IMR-90 (cell line): ENCODE measurements around the gene TMC7.

Experiments used
- CTCF ChIP-seq: conservative IDR thresholded peaks from 2 replicates; pipeline ENCODE4 v1.5.1; 2012; ENCODE audit warnings: mild to moderate bottlenecking, low read depth, low read length, improper control_type of control experiment
- POLR2A ChIP-seq: IDR thresholded peaks from 2 replicates; pipeline ENCODE4 v1.6.1; 2012; ENCODE audit warnings: mild to moderate bottlenecking, low read depth, low read length
- RAD21 ChIP-seq: IDR thresholded peaks from 2 replicates; pipeline ENCODE4 v1.6.1; 2012; ENCODE audit warnings: low read length, improper control_type of control experiment
- RCOR1 ChIP-seq: IDR thresholded peaks from 2 replicates; pipeline ENCODE4 v1.6.1; 2012; ENCODE audit warnings: mild to moderate bottlenecking, low read length, improper control_type of control experiment; ENCODE audit not compliant: insufficient replicate concordance

GRCh38 chr16:19046062-19046461, 62.3 kb downstream of the TMC7 start:
- TF ChIP-seq RAD21 (no peak), POLR2A (no peak), CTCF (no peak), RCOR1 (no peak)
